Activated CD8-positive, alpha-beta T cell treated with anti-CD3 and anti-CD28 coated beads, Interleukin-2, amount 10 ng/mL, durations not matched to agents 7 days and 5 days (primary cell): ENCODE measurements around the gene PRR9. TPM values are rescaled to one million over a fixed set of nuclear protein-coding genes. Genes with fewer than 3 reads are reported as not detected.
"Not testable (repeated sequence)": the region's sequence is repeated elsewhere in the genome, so short reads cannot be mapped to it uniquely, and the experiment has no call there.

Experiments used
- ATAC-seq: fragments of 150-1000 bp; cut with Tn5 transposase; one replicate; pipeline ENCODE4 v1.10.0; 2021; ENCODE audit warnings: moderate library complexity
- CTCF ChIA-PET: fragments of 350-600 bp; sonication (Branson Sonifier 250); formaldehyde crosslinking; loops from one replicate; lab custom pipeline; 2021; ENCODE audit warnings: antibody characterized with exemption; lab: Charles Lee
- POLR2A ChIA-PET: fragments of 350-600 bp; sonication (Branson Sonifier 250); formaldehyde crosslinking; loops from one replicate; lab custom pipeline; 2021; ENCODE audit warnings: antibody characterized with exemption; lab: Charles Lee
- DNase-seq: peaks from one replicate; pipeline ENCODE4 v3.0.0-alpha.2; 2020
- H3K27ac Mint-ChIP-seq: one replicate; pipeline ENCODE4 v1.8.0; 2021; ENCODE audit warnings: mild to moderate bottlenecking, mixed read lengths
- H3K27me3 Mint-ChIP-seq: one replicate; pipeline ENCODE4 v1.8.0; 2021; ENCODE audit warnings: low read depth, mixed read lengths
- H3K36me3 Mint-ChIP-seq: one replicate; pipeline ENCODE4 v1.8.0; 2021; ENCODE audit warnings: low read depth, mixed read lengths
- H3K4me1 Mint-ChIP-seq: one replicate; pipeline ENCODE4 v1.8.0; 2021; ENCODE audit warnings: low read depth, mixed read lengths
- H3K4me3 Mint-ChIP-seq: one replicate; pipeline ENCODE4 v1.8.0; 2021; ENCODE audit warnings: mild to moderate bottlenecking, mixed read lengths
- H3K9me3 Mint-ChIP-seq: one replicate; pipeline ENCODE4 v1.8.0; 2022; ENCODE audit warnings: mixed read lengths; ENCODE audit not compliant: insufficient read depth
- total RNA-seq, 2 experiments: library from RNA; stranded (reverse); gene quantifications; one replicate each; pipeline ENCODE4 v1.2.3, GENCODE V29; 2021

PRR9 gene
- total RNA-seq, 2 experiments from 2014 or later = not detected

- no peaks in the 10 kb centered on the region for H3K9me3 Mint-ChIP-seq
- no peak for ATAC-seq
These were observed 10.8 kb upstream of the PRR9 start for GRCh38 chr1:153206631-153207030.

DNA sequence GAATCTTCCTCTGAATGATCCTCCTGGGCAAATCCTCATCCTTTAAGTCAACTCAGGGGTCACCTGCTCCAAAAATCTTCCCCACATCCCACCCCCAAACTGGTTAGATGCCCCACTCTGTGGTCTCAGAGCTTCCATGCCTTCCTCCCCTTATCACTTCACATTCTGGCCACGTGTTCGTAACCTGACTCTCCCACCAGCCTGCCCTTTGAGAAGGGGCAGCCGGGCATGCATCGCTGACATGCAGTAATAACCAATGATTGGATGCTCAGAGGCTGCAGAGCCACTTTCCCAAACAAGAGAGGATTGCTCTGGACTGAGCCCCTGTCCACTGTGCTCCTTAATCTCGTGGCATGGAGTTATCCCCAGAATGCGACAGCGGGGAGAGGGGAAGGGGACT is 7.2 kb upstream of the PRR9 start:
- H3K36me3 Mint-ChIP-seq = no peaks in the 10 kb centered on the region
- ATAC-seq = no peak

More at GRCh38 chr1:153206631-153207030, 10.8 kb upstream of the PRR9 start:
- no peak for DNase-seq
- Mint-ChIP-seq H3K4me3 (no peak overlapping the region), H3K4me1 (no peaks in the 10 kb centered on the region), H3K27me3 (no peaks in the 10 kb centered on the region), H3K27ac (no peak overlapping the region), H3K36me3 (no peaks in the 10 kb centered on the region)
- ChIA-PET CTCF (no interaction called here), POLR2A (no interaction called here)

DNA sequence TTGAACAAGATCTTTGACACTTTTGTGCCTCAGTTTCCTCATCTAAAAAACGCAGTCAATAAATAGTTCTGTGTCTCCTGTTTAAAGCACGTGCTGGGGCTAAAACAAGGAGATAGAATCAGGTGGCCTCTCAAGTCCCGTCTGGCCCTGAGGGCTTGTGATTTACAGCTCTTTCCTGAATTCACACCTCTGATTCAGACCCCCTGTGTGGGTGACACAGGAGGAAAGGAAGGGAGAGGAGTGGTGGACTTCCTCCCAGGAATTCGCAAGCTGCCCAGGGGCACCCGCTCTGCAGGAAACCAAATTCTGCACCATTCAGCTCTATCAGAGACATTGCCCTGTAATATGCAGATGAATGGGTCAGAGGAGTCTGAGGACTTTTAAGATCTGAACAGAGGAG is 5.2 kb upstream of the PRR9 start:
- H3K4me3 Mint-ChIP-seq = no peak overlapping the region
- peaks cover 4% of the 10 kb centered on the region for H3K27me3 Mint-ChIP-seq
- DNase-seq (no peak), ATAC-seq (no peak)
- CTCF ChIA-PET = no interaction called here
- H3K27ac Mint-ChIP-seq = no peak overlapping the region
- H3K36me3 Mint-ChIP-seq = no peaks in the 10 kb centered on the region
- H3K9me3 Mint-ChIP-seq = no peaks in the 10 kb centered on the region
- H3K4me1 Mint-ChIP-seq = peaks cover 2% of the 10 kb centered on the region
- POLR2A ChIA-PET = no interaction called here

More for the DNA sequence above, 7.2 kb upstream of the PRR9 start:
- DNase-seq = no peak
- H3K27me3 Mint-ChIP-seq = no peaks in the 10 kb centered on the region
- no peaks in the 10 kb centered on the region for H3K9me3 Mint-ChIP-seq
- ChIA-PET CTCF (no interaction called here), POLR2A (no interaction called here)
- H3K4me3 Mint-ChIP-seq = no peak overlapping the region
- H3K4me1 Mint-ChIP-seq = no peaks in the 10 kb centered on the region
- no peak overlapping the region for H3K27ac Mint-ChIP-seq

- Mint-ChIP-seq H3K27ac (no peak overlapping the region), H3K4me3 (no peak overlapping the region), H3K4me1 (peaks cover 4% of the 10 kb centered on the region), H3K36me3 (no peaks in the 10 kb centered on the region), H3K27me3 (peaks cover 6% of the 10 kb centered on the region), H3K9me3 (no peaks in the 10 kb centered on the region)
- ChIA-PET POLR2A (no interaction called here), CTCF (interaction anchor here (0.6 kb wide), 1 partner anchor 162 kb away, joined by 3 read pairs; no protein-coding TSS in a partner anchor)
- ATAC-seq (no peak), DNase-seq (no peak)
These were observed 3.9 kb upstream of the PRR9 start for GRCh38 chr1:153213519-153213918.

DNA sequence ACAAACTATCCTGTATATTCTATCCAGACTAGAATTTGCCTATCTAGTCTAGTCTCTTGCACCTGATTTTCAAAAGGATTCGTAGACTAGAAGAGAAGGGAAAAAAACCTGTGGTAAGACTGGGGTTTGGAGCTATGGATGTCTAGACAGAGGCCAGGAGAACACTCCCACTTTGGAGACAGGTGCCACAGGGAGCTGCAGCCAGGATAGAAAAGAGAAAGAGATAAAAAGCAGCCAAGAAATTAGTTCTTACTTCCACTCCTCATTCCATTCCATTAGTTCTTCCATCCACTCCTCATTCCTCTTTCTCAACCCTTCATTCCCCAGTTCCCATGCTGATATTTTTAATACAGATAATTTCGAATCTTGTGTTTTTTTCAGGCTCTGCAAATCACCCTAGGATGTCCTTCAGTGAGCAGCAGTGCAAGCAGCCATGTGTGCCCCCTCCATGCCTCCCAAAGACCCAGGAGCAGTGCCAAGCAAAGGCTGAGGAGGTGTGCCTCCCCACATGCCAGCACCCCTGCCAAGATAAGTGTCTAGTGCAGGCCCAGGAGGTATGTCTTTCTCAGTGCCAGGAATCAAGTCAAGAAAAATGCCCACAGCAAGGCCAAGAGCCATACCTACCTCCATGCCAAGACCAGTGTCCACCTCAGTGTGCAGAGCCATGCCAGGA is 496 bp downstream of the PRR9 start:
- ATAC-seq = no peak

DNA sequence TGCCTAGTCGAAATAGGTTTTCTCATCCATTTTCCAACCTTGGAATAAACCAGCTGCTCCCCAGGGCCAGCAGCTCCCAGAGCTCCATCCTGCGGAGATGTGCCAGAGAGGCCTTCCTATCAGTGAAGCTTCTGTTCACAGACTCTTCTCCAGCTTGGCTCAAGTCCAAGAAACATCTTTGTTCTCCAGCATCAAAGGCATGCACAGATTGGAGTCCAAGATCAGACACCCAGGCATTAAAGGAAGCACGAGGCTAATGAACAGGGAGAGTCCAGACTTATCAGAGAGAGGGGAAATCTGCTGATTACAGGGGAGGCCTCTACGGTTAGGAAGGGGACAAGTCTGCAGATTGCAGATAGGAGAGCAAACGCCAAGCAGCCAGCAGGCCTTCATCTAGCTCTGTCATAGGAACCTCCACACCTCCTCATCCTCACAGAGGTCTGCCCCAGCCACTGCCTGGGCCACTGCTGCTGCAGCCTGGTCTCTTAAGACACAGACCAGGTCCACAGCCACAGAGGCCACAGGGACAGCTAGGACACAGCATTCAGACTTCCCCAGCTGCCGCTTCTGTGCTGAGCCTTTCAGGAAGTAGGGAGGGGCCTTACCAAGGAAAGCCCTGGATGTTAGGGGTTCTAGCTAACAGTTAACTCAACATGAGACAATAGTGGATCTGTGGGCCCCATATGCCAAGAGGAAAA is 3.4 kb downstream of the PRR9 start:
- ChIA-PET CTCF (interaction anchor here (1.3 to 1.9 kb wide), 3 partner anchors 8 to 343 kb away, joined by 3 to 7 read pairs (median 6); partner anchors contain the start of gene SMCP), POLR2A (no interaction called here)
- H3K4me1 Mint-ChIP-seq = peaks cover 4% of the 10 kb centered on the region
- DNase-seq (no peak), ATAC-seq (no peak)
- no peaks in the 10 kb centered on the region for H3K9me3 Mint-ChIP-seq
- H3K4me3 Mint-ChIP-seq = no peak overlapping the region
- H3K27me3 Mint-ChIP-seq = peaks cover 13% of the 10 kb centered on the region
- no peak overlapping the region for H3K27ac Mint-ChIP-seq
- no peaks in the 10 kb centered on the region for H3K36me3 Mint-ChIP-seq

More for the DNA sequence above, 496 bp downstream of the PRR9 start:
- ChIA-PET CTCF (no interaction called here), POLR2A (no interaction called here)
- H3K9me3 Mint-ChIP-seq = no peaks in the 10 kb centered on the region
- H3K27ac Mint-ChIP-seq = no peak overlapping the region
- H3K4me1 Mint-ChIP-seq = peaks cover 4% of the 10 kb centered on the region
- no peaks in the 10 kb centered on the region for H3K36me3 Mint-ChIP-seq
- DNase-seq = no peak
- no peak overlapping the region for H3K4me3 Mint-ChIP-seq
- peaks cover 13% of the 10 kb centered on the region for H3K27me3 Mint-ChIP-seq

- H3K4me1 Mint-ChIP-seq, H3K36me3 Mint-ChIP-seq, H3K9me3 Mint-ChIP-seq, POLR2A ChIA-PET, H3K27me3 Mint-ChIP-seq, H3K4me3 Mint-ChIP-seq, H3K27ac Mint-ChIP-seq: not testable (repeated sequence)
- DNase-seq (peak; percentile 65), ATAC-seq (peak; percentile 81)
- CTCF ChIA-PET = interaction anchor here (0.9 to 1.1 kb wide), 2 partner anchors 11 to 14 kb away, joined by 3 read pairs; no protein-coding TSS in a partner anchor
These were observed 5.9 kb downstream of the PRR9 start for GRCh38 chr1:153223040-153223891.

GRCh38 chr1:153227810-153228209 is 10.4 kb downstream of the PRR9 start:
- no peak overlapping the region for H3K4me3 Mint-ChIP-seq
- no peak overlapping the region for H3K27ac Mint-ChIP-seq
- no peaks in the 10 kb centered on the region for H3K4me1 Mint-ChIP-seq
- H3K9me3 Mint-ChIP-seq = no peaks in the 10 kb centered on the region
- DNase-seq = no peak
- no peak for ATAC-seq
- H3K36me3 Mint-ChIP-seq = no peaks in the 10 kb centered on the region
- ChIA-PET POLR2A (interaction anchor here (0.7 kb wide), 1 partner anchor 285 kb away, joined by 3 read pairs; no protein-coding TSS in a partner anchor), CTCF (interaction anchor here (1.2 to 3.2 kb wide), 3 partner anchors 7 to 357 kb away, joined by 3 to 11 read pairs (median 7); no protein-coding TSS in a partner anchor)
- H3K27me3 Mint-ChIP-seq = peaks cover 3% of the 10 kb centered on the region

DNA sequence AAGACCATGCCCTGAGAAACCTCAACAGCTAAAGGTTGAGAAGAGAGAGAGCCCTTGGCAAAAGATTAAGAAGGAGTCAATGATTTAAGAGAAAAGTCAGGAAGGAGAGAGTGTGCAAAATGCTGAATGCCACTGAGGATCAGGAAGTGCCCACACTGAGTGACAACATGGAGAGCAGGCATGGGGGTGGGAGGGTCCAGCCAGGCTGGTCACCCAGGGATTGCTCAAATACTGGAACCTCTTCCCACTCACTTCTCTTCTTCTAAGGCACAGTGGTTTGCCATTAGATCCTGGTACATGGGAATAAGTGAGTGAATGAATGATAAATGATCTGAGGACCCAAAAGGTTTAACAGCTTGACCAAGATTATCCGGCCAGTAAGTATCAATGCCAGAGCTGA is 11.1 kb downstream of the PRR9 start:
- Mint-ChIP-seq H3K4me1 (no peaks in the 10 kb centered on the region), H3K9me3 (no peaks in the 10 kb centered on the region), H3K36me3 (no peaks in the 10 kb centered on the region), H3K27me3 (peaks cover 3% of the 10 kb centered on the region), H3K4me3 (no peak overlapping the region), H3K27ac (no peak overlapping the region)
- ChIA-PET POLR2A (no interaction called here), CTCF (interaction anchor here (1.0 to 3.2 kb wide), 8 partner anchors 8 to 574 kb away, joined by 3 to 11 read pairs (median 3); no protein-coding TSS in a partner anchor)
- no peak for DNase-seq
- no peak for ATAC-seq

- not testable (repeated sequence) for H3K4me1 Mint-ChIP-seq, H3K4me3 Mint-ChIP-seq, H3K9me3 Mint-ChIP-seq, H3K36me3 Mint-ChIP-seq, H3K27me3 Mint-ChIP-seq, H3K27ac Mint-ChIP-seq
- ATAC-seq (peak; percentile 67), DNase-seq (peak; percentile 30)
- CTCF ChIA-PET = interaction anchor here (0.9 to 3.2 kb wide), 10 partner anchors 9 to 575 kb away, joined by 3 to 11 read pairs (median 3); no protein-coding TSS in a partner anchor
- POLR2A ChIA-PET = interaction anchor here (0.6 kb wide), 1 partner anchor 26 kb away, joined by 3 read pairs; the partner anchor contains the start of gene LELP1
These were observed 11.9 kb downstream of the PRR9 start for GRCh38 chr1:153229076-153229829.

DNA sequence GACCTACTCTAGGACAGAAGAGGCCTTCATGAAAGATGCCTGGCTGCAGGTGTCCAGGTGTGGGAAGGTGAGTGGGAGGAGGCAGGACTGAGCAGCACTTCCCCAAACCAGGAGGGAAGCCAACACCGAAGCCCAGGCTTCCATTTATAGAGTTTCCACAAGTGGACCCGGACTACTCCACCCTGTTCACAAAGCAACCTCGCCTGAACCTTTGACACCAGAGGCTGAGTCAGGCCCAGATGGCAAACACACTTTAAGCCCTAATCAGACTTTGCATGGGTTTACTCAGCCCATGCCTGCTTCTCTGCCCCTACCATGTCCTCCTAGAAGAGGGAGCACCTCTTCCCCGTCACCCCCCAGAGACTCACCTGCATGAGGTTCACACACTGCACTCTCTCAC is 14.0 kb downstream of the PRR9 start:
- Mint-ChIP-seq H3K9me3 (no peaks in the 10 kb centered on the region), H3K4me3 (no peak overlapping the region), H3K36me3 (no peaks in the 10 kb centered on the region), H3K27me3 (peaks cover 3% of the 10 kb centered on the region), H3K4me1 (no peaks in the 10 kb centered on the region), H3K27ac (no peak overlapping the region)
- ChIA-PET CTCF (interaction anchor here (1.5 kb wide), 1 partner anchor 23 kb away, joined by 3 read pairs; no protein-coding TSS in a partner anchor), POLR2A (no interaction called here)
- ATAC-seq (no peak), DNase-seq (no peak)
